GM12878 (cell line): ENCODE measurements around the gene NES.

Source experiments
- CBX3 ChIP-seq: fragments of 200-600 bp; sonication (generic); IDR thresholded peaks from 2 replicates; pipeline ENCODE4 v1.6.1; 2016; ENCODE audit warnings: low read depth, borderline replicate concordance
- HDAC2 ChIP-seq: fragments of 200-600 bp; sonication (generic); IDR thresholded peaks from 2 replicates; pipeline ENCODE4 v1.6.1; 2017
- POLR2A ChIP-seq: IDR thresholded peaks from 2 replicates; pipeline ENCODE4 v1.6.1; 2011; ENCODE audit warnings: low read depth, mild to moderate bottlenecking, low read length
- SMC3 ChIP-seq: IDR thresholded peaks from 2 replicates; pipeline ENCODE4 v1.6.1; 2011; ENCODE audit warnings: low read length, improper control_type of control experiment, borderline replicate concordance
- SREBF2 ChIP-seq: IDR thresholded peaks from 2 replicates; pipeline ENCODE4 v1.6.1; 2012; ENCODE audit warnings: mild to moderate bottlenecking, low read length
- TF ChIP-seq, protein P1 (sequence below): IDR thresholded peaks from 2 replicates; pipeline ENCODE4 v1.6.1; 2012; ENCODE audit warnings: low read depth, low read length, improper control_type of control experiment
- TF ChIP-seq, protein P2 (sequence below), 3 experiments: IDR thresholded peaks in 2 of 3; conservative IDR thresholded peaks in 1 of 3; 2 replicates each; pipeline ENCODE4 v1.5.1; 2011; ENCODE audit warnings: low read depth in 3 of 3, low read length in 3 of 3, mild to moderate bottlenecking in 3 of 3, control low read depth in 2 of 3, moderate library complexity in 2 of 3, inconsistent platforms in 1 of 3, mixed read lengths in 1 of 3; ENCODE audit not compliant: control insufficient read depth in 2 of 3, insufficient read depth in 1 of 3; ENCODE audit errors: extremely low read depth in 1 of 3

DNA sequence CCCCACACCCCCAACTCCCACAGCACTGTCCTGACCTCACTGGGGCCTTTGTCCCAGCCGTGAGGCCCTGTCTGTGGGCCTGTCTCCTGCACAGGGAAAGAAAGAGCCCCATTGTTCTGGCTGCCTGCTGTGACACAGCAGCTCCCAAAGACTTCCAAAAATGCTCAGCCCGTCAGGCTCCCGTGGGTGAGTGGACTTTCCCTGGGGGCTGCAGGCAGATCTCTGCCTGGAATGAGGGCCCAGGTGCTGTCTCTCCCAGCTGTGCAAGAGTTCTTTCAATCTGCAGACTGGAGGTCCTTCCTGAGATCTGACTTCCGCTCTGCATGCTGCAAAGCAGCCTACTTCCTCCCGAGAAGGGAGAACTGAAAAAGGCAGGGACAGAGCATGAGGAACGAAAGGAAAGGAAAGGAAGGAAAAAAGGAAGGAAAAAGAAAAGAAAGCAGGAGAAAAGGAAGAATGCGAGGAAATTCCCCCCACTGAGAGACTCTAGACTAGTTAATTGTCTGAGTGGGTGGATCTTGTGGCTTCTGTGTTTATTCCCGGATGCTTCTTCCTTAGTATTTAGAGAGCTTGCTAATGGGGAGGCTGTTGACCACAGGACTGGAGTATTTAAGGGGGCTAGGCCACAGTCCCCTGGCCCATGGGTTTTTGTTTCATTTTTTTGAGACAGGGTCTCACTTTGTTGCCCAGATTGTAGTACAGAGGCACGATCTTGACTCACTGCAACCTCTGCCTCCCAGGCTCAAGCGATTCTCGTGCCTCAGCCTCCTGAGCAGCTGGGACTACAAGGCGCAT, 15.0 kb downstream of the NES start:
- TF ChIP-seq POLR2A (no peak), SREBF2 (no peak), HDAC2 (no peak), SMC3 (no peak), CBX3 (no peak)
- TF ChIP-seq, protein P1, sequence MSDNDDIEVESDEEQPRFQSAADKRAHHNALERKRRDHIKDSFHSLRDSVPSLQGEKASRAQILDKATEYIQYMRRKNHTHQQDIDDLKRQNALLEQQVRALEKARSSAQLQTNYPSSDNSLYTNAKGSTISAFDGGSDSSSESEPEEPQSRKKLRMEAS = no peak
- TF ChIP-seq, protein P2, sequence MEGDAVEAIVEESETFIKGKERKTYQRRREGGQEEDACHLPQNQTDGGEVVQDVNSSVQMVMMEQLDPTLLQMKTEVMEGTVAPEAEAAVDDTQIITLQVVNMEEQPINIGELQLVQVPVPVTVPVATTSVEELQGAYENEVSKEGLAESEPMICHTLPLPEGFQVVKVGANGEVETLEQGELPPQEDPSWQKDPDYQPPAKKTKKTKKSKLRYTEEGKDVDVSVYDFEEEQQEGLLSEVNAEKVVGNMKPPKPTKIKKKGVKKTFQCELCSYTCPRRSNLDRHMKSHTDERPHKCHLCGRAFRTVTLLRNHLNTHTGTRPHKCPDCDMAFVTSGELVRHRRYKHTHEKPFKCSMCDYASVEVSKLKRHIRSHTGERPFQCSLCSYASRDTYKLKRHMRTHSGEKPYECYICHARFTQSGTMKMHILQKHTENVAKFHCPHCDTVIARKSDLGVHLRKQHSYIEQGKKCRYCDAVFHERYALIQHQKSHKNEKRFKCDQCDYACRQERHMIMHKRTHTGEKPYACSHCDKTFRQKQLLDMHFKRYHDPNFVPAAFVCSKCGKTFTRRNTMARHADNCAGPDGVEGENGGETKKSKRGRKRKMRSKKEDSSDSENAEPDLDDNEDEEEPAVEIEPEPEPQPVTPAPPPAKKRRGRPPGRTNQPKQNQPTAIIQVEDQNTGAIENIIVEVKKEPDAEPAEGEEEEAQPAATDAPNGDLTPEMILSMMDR (IDR thresholded peaks at IDR 0.05 in 2 of 3, conservative IDR thresholded peaks at IDR 0.05 in 1 of 3; ENCODE audit: control insufficient read depth in 2 of 3, extremely low read depth in 1 of 3, insufficient read depth in 1 of 3, low read depth in 3 of 3, low read length in 3 of 3) = no peak
